Measurements from ENCODE around the gene ACOT4.
"Not testable (repeated sequence)": the region's sequence is repeated elsewhere in the genome, so short reads cannot be mapped to it uniquely, and the experiment has no call there.

DNA sequence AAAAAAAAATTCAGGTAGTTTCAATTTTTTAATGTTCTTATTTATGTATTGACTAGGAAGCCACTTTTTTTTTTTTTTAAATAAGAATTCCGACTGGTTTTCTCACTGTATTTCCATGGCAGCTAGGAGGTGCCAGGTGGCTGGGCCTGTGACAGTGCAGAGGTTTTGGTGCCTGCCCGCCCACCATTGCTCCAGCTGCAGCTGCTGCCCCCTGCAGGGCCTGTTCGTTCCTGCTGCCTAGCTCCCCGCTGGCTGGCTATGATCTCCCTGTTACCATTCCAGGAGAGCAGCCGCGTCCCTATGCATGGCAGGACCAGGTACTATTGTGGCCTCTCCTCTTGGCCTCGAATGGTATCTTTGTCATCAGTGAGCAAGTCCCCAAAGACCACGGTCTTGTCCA is 20.8 kb upstream of the ACOT4 start:
- TF ChIP-seq, protein P1, sequence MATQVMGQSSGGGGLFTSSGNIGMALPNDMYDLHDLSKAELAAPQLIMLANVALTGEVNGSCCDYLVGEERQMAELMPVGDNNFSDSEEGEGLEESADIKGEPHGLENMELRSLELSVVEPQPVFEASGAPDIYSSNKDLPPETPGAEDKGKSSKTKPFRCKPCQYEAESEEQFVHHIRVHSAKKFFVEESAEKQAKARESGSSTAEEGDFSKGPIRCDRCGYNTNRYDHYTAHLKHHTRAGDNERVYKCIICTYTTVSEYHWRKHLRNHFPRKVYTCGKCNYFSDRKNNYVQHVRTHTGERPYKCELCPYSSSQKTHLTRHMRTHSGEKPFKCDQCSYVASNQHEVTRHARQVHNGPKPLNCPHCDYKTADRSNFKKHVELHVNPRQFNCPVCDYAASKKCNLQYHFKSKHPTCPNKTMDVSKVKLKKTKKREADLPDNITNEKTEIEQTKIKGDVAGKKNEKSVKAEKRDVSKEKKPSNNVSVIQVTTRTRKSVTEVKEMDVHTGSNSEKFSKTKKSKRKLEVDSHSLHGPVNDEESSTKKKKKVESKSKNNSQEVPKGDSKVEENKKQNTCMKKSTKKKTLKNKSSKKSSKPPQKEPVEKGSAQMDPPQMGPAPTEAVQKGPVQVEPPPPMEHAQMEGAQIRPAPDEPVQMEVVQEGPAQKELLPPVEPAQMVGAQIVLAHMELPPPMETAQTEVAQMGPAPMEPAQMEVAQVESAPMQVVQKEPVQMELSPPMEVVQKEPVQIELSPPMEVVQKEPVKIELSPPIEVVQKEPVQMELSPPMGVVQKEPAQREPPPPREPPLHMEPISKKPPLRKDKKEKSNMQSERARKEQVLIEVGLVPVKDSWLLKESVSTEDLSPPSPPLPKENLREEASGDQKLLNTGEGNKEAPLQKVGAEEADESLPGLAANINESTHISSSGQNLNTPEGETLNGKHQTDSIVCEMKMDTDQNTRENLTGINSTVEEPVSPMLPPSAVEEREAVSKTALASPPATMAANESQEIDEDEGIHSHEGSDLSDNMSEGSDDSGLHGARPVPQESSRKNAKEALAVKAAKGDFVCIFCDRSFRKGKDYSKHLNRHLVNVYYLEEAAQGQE (IDR thresholded peaks at IDR 0.05; ENCODE audit: low read depth), result not testable (repeated sequence)
- peak; percentile 26; the same call in 1 of the 2 replicates for TF ChIP-seq RAD21 (IDR thresholded peaks at IDR 0.05; ENCODE audit: low read depth)

All from Ishikawa (cell line).